Measurements from ENCODE around the gene CD7. TPM values are rescaled to one million over a fixed set of nuclear protein-coding genes. Genes with fewer than 3 reads are reported as not detected.

Gene CD7
- total RNA-seq, 1 experiment from 2014 or later = 0.74 TPM

- CTCF ChIA-PET = interaction anchor here (1.0 to 1.6 kb wide), 3 partner anchors 20 to 86 kb away, joined by 3 to 6 read pairs (median 3); no protein-coding TSS in a partner anchor
- POLR2A ChIA-PET = no interaction called here
- no peaks in the 10 kb centered on the region for H3K9me3 Mint-ChIP-seq
- H3K4me1 Mint-ChIP-seq = peaks cover 5% of the 10 kb centered on the region
- no peak overlapping the region for H3K4me3 Mint-ChIP-seq
- ATAC-seq (no peak), DNase-seq (ENCODE audit: low spot score) (no peak)
- H3K36me3 Mint-ChIP-seq = no peaks in the 10 kb centered on the region
- H3K27ac Mint-ChIP-seq = no peak overlapping the region
- no peaks in the 10 kb centered on the region for H3K27me3 Mint-ChIP-seq (ENCODE audit: low read depth)
- TF ChIP-seq, protein P1, sequence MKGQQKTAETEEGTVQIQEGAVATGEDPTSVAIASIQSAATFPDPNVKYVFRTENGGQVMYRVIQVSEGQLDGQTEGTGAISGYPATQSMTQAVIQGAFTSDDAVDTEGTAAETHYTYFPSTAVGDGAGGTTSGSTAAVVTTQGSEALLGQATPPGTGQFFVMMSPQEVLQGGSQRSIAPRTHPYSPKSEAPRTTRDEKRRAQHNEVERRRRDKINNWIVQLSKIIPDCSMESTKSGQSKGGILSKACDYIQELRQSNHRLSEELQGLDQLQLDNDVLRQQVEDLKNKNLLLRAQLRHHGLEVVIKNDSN (CRISPR knock-in tag; IDR thresholded peaks at IDR 0.05) = no peak
- TF ChIP-seq FOXP1 (CRISPR knock-in tag; IDR thresholded peaks at IDR 0.05; ENCODE audit: borderline replicate concordance) = no peak
- TF ChIP-seq ZNF232 (CRISPR knock-in tag; IDR thresholded peaks at IDR 0.05) = no peak
- TF ChIP-seq PRRX2 (CRISPR knock-in tag; IDR thresholded peaks at IDR 0.05) = no peak
- TF ChIP-seq NFATC4 (CRISPR knock-in tag; IDR thresholded peaks at IDR 0.05) = no peak
- TF ChIP-seq, protein P2, sequence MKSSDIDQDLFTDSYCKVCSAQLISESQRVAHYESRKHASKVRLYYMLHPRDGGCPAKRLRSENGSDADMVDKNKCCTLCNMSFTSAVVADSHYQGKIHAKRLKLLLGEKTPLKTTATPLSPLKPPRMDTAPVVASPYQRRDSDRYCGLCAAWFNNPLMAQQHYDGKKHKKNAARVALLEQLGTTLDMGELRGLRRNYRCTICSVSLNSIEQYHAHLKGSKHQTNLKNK (CRISPR knock-in tag; IDR thresholded peaks at IDR 0.05) = no peak
- TF ChIP-seq JUN (CRISPR knock-in tag; IDR thresholded peaks at IDR 0.05) = no peak
- TF ChIP-seq, protein P3, sequence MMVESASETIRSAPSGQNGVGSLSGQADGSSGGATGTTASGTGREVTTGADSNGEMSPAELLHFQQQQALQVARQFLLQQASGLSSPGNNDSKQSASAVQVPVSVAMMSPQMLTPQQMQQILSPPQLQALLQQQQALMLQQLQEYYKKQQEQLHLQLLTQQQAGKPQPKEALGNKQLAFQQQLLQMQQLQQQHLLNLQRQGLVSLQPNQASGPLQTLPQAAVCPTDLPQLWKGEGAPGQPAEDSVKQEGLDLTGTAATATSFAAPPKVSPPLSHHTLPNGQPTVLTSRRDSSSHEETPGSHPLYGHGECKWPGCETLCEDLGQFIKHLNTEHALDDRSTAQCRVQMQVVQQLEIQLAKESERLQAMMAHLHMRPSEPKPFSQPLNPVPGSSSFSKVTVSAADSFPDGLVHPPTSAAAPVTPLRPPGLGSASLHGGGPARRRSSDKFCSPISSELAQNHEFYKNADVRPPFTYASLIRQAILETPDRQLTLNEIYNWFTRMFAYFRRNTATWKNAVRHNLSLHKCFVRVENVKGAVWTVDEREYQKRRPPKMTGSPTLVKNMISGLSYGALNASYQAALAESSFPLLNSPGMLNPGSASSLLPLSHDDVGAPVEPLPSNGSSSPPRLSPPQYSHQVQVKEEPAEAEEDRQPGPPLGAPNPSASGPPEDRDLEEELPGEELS (CRISPR knock-in tag; IDR thresholded peaks at IDR 0.05) = no peak
- TF ChIP-seq HMGA2 (CRISPR knock-in tag; IDR thresholded peaks at IDR 0.05) = no peak
- TF ChIP-seq, protein P4, sequence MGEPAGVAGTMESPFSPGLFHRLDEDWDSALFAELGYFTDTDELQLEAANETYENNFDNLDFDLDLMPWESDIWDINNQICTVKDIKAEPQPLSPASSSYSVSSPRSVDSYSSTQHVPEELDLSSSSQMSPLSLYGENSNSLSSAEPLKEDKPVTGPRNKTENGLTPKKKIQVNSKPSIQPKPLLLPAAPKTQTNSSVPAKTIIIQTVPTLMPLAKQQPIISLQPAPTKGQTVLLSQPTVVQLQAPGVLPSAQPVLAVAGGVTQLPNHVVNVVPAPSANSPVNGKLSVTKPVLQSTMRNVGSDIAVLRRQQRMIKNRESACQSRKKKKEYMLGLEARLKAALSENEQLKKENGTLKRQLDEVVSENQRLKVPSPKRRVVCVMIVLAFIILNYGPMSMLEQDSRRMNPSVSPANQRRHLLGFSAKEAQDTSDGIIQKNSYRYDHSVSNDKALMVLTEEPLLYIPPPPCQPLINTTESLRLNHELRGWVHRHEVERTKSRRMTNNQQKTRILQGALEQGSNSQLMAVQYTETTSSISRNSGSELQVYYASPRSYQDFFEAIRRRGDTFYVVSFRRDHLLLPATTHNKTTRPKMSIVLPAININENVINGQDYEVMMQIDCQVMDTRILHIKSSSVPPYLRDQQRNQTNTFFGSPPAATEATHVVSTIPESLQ (CRISPR knock-in tag; IDR thresholded peaks at IDR 0.05) = no peak
- TF ChIP-seq IRF1 (CRISPR knock-in tag; IDR thresholded peaks at IDR 0.05) = no peak
- TF ChIP-seq TEAD4 (CRISPR knock-in tag; IDR thresholded peaks at IDR 0.05) = no peak
- TF ChIP-seq, protein P5, sequence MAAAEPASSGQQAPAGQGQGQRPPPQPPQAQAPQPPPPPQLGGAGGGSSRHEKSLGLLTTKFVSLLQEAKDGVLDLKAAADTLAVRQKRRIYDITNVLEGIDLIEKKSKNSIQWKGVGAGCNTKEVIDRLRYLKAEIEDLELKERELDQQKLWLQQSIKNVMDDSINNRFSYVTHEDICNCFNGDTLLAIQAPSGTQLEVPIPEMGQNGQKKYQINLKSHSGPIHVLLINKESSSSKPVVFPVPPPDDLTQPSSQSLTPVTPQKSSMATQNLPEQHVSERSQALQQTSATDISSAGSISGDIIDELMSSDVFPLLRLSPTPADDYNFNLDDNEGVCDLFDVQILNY (CRISPR knock-in tag; IDR thresholded peaks at IDR 0.05) = no peak
- TF ChIP-seq AFF4 (CRISPR knock-in tag; IDR thresholded peaks at IDR 0.05; ENCODE audit: borderline replicate concordance) = no peak
- TF ChIP-seq, protein P6, sequence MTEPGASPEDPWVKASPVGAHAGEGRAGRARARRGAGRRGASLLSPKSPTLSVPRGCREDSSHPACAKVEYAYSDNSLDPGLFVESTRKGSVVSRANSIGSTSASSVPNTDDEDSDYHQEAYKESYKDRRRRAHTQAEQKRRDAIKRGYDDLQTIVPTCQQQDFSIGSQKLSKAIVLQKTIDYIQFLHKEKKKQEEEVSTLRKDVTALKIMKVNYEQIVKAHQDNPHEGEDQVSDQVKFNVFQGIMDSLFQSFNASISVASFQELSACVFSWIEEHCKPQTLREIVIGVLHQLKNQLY (CRISPR knock-in tag; IDR thresholded peaks at IDR 0.05) = no peak
- TF ChIP-seq, protein P7, sequence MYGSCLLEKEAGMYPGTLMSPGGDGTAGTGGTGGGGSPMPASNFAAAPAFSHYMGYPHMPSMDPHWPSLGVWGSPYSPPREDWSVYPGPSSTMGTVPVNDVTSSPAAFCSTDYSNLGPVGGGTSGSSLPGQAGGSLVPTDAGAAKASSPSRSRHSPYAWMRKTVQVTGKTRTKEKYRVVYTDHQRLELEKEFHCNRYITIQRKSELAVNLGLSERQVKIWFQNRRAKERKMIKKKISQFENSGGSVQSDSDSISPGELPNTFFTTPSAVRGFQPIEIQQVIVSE (CRISPR knock-in tag; IDR thresholded peaks at IDR 0.05; ENCODE audit: borderline replicate concordance) = no peak
- TF ChIP-seq USF2 (CRISPR knock-in tag; IDR thresholded peaks at IDR 0.05) = no peak
Measured at GRCh38 chr17:82322526-82323453, 5.4 kb upstream of the CD7 start.

Data from WTC11 (cell line).